SH-SY5Y (cell line): ENCODE measurements around the gene EMX2.

ENCODE experiments used
- GATA2 ChIP-seq: IDR thresholded peaks from 2 replicates; pipeline ENCODE4 v1.6.1; 2011; ENCODE audit warnings: mild to moderate bottlenecking, low read depth, low read length
- GATA3 ChIP-seq: IDR thresholded peaks from 2 replicates; pipeline ENCODE4 v1.6.1; 2011; ENCODE audit warnings: low read depth, mild to moderate bottlenecking, low read length, moderate library complexity

The EMX2 gene

GRCh38 chr10:117514971-117515370 is 27.6 kb upstream of the EMX2 start:
- TF ChIP-seq GATA2 (no peak), GATA3 (no peak)

- TF ChIP-seq GATA2: no peak
- no peak for TF ChIP-seq GATA3
Observed at GRCh38 chr10:117516681-117517080, 25.9 kb upstream of the EMX2 start.

GRCh38 chr10:117518246-117518645 is 24.3 kb upstream of the EMX2 start:
- no peak for TF ChIP-seq GATA2
- TF ChIP-seq GATA3: no peak

- TF ChIP-seq GATA3 (no peak), GATA2 (no peak)
Observed at GRCh38 chr10:117519286-117519685, 23.3 kb upstream of the EMX2 start.

- TF ChIP-seq GATA2: no peak
- no peak for TF ChIP-seq GATA3
Observed at GRCh38 chr10:117519879-117520278, 22.7 kb upstream of the EMX2 start.

- no peak for TF ChIP-seq GATA2
- no peak for TF ChIP-seq GATA3
Observed at GRCh38 chr10:117530791-117531190, 11.8 kb upstream of the EMX2 start.

GRCh38 chr10:117531371-117532002 is 11.1 kb upstream of the EMX2 start:
- no peak for TF ChIP-seq GATA3
- TF ChIP-seq GATA2: no peak

- TF ChIP-seq GATA2 (no peak), GATA3 (no peak)
Observed at GRCh38 chr10:117532003-117532385, 10.6 kb upstream of the EMX2 start.

- TF ChIP-seq GATA2: no peak
- no peak for TF ChIP-seq GATA3
Observed at GRCh38 chr10:117532451-117533107, 10.0 kb upstream of the EMX2 start.

GRCh38 chr10:117533507-117534281 is 8.9 kb upstream of the EMX2 start:
- TF ChIP-seq GATA2: no peak
- no peak for TF ChIP-seq GATA3

- no peak for TF ChIP-seq GATA2
- no peak for TF ChIP-seq GATA3
Observed at GRCh38 chr10:117534321-117535297, 7.9 kb upstream of the EMX2 start.

GRCh38 chr10:117535298-117536071 is 7.1 kb upstream of the EMX2 start:
- TF ChIP-seq GATA3: no peak
